Activated CD8-positive, alpha-beta memory T cell treated with anti-CD3 and anti-CD28 coated beads for 24 hours (primary cell): ENCODE data around the gene TCTN2.
A peak's percentile ranks its signal among the peaks of the same experiment; 100 is the strongest.

Experiments used
- DNase-seq: peaks from one replicate; pipeline ENCODE4 v3.0.0-alpha.2; 2020

Gene TCTN2

GRCh38 chr12:123690191-123690840 is 19.4 kb downstream of the TCTN2 start:
- no peak for DNase-seq

- DNase-seq = no peak
These were observed 25.3 kb downstream of the TCTN2 start for GRCh38 chr12:123696207-123696606.

- no peak for DNase-seq
These were observed 25.7 kb downstream of the TCTN2 start for GRCh38 chr12:123696646-123697045.

DNA sequence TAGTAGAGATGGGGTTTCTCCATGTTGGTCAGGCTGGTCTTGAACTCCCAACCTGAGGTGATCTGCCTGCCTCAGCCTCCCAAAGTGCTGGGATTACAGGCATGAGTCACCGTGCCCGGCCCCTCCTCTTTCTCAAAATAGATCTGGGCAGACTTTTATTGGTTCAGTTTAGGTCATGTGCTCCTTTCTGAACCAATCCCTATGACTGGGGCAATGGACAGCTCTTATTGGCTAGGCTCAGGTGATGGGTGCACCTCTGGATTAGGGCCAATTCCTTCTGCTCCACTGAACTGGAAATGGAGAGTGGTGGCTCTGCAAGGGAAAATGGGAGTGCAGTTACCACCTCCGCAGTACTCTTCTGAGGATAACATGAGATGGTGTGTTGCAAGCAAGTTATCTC is 35.0 kb downstream of the TCTN2 start:
- DNase-seq = no peak

DNA sequence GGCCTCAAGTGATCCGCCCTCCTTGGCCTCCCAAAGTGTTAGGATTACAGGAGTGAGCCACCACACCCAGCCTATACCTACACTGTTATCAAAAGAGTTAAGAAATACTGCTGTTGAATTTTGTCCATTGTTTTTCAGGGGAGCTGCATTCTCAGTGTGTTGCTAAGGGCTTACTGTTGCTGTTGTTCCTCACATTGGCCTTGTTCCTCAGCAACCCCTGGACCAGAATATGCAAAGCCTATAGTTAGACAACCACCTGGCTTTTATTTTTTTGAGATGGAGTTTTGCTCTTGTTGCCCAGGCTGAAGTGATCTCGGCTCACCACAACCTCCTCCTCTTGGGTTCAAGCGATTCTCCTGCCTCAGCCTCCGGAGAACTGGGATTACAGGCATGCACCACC is 36.6 kb downstream of the TCTN2 start:
- no peak for DNase-seq

DNA sequence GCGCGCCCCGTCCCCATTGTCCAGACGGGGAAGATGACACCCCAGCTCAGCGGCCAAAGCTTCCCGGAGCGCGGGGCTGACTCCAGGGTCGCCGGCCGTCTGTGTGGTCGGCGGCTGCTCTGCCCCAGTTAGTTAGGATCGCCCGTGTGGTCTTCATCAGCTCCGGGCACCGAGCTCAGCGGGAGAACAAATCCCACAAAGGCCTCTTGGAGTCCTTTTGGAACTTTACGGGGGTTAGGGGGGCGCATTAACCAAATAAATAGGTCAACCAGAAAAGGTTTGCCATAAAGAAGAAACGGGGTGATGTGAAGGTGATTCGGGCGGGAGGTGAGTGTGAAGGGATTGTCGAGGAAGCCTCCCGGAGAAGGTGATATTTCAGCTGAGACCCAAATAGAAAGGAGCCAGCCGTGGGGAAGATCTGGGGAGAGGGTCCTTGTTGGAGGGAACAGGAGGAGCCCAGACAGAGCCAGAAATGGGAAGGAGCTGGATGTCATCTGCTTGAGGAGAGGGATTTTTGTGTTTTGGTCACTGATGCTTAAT is 41.9 kb downstream of the TCTN2 start:
- peak; percentile 64 for DNase-seq

DNA sequence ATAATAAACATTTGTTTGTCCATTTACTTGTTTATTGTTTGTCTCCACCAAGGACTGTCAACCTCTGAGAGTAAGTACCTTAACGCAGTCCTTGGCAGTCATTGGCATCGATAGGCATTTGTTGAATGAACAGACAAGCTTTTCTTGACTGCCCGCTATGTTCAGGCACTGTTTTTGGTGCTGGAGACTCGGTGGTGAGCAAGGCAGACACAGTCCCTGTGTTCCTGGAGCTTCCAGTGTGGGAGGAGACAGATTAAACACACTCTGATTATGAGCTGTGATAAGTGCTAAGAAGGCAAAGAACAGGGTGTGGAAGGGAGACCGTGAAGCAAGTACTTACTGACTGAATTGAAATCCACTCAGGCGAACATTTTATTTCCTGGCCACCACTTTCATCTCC is 42.5 kb downstream of the TCTN2 start:
- DNase-seq = peak; percentile 60

GRCh38 chr12:123713823-123714585 is 43.1 kb downstream of the TCTN2 start:
- peak; percentile 70 for DNase-seq

DNA sequence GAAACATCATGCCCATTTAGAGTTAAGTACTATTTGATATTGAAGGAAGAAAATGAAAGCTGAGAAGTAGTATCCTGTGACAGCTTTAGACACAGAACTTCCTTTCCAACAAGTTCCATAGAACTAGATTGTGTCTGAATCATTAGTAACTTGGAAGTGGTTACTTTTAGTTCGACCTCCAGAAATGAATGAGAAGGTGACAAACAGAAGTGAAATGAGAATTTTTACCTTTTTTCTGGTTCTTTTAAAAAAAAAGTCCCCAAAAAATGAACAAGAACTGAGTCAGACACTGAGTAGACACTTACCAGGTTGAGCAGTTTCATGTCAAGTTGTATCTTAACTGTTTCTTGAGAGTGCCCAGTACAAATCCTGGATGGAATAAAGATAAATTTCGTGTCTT is 44.3 kb downstream of the TCTN2 start:
- no peak for DNase-seq

GRCh38 chr12:123717350-123717749 is 46.4 kb downstream of the TCTN2 start:
- DNase-seq = peak; percentile 5

- DNase-seq = no peak
These were observed 49.4 kb downstream of the TCTN2 start for GRCh38 chr12:123720141-123720814.

DNA sequence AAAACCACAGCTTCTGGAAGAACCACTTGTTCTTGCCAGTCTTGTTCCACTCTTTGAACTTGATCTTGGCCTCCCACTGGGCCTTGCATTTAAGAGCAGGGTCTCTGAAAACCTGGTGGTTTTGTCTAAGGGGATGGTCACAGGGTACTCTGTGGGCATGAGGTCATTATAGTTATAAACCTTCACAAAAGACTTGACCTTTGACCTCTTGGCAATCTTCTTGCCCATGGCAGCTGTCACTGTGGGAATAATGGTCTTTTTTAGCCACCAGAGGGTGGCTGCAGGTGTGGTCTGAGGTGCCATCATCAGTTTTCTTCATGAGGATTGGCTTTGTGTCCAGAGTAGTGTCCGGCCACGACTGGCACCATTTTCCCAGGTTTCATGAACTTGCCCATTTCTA is 50.3 kb downstream of the TCTN2 start:
- DNase-seq = peak; percentile 49

DNA sequence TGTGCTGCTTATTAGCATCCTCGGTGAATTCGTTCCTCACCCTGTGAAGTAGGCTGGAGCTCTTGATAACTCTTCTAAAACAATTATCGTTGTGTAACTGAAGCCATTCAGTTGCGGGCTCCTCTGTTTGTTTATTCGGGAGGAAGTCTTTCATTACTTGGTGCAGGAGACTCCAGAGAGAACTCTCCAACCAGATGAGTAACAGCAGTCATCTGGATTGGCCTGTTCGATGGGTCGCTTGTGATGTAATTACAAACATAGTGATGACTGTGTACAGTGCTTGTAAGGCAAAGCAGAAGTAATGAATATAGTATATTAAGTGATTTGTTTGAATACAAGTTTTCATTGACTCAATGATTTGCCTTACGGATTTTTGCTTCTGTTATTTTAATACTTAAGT is 52.1 kb downstream of the TCTN2 start:
- DNase-seq = no peak

GRCh38 chr12:123723765-123724164 is 52.9 kb downstream of the TCTN2 start:
- DNase-seq = no peak

DNA sequence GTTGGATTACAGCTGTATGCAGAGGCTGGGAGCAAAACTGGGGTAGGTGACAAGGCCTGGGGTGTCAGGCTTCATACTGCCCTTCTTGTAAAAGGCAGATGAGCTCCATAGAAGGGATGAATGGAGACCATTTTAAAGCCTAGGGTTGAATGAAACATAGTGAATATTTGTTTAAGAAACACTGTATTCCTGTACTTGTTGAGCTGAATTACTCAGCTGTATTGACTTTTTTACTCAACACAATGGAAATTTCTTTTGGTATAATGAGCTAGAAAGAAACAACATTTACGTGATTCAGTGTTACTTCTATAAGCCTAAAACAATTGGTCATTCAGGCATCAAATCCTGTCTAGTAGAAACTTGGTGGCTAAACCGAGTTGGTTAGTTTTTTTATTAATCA is 55.3 kb downstream of the TCTN2 start:
- no peak for DNase-seq

GRCh38 chr12:123726962-123727361 is 56.0 kb downstream of the TCTN2 start:
- DNase-seq = no peak

DNA sequence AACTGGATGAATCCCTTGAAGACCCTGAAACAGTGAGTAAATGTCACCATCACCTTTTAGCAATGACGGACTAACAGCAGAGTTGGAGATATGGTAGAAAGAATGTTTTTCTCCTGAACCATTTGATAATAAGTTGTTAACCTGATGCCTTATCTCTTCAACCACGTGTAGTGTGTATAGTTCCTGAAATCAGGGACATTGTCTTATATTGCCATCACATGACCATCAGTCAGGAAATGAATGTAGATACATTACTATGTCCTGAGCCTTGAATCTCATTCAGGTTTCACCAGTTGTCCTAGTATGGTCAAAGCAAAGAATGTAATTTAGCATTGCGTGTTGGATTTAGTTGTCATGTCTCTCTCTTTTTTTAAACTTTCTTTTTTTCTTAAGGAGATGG is 57.0 kb downstream of the TCTN2 start:
- DNase-seq = no peak

DNA sequence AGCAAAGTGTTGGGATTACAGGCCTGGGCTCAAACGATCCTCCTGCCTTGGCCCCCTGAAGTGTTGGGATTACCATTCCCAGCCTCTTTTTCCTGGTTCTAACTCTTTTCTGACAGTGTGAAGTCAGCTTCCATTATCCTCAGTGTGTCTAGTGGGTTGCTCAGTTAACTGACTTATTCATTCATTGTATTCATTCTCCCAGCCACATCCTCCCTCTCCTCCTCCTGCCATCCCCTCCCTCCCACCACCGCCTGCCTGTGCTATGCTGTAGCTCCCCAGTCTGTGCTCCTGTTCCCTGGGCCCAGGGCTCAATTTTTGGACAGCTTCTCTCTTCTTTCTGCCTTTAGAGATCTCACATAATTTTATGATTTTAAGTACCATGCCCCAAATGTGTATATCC is 60.7 kb downstream of the TCTN2 start:
- DNase-seq = no peak

DNA sequence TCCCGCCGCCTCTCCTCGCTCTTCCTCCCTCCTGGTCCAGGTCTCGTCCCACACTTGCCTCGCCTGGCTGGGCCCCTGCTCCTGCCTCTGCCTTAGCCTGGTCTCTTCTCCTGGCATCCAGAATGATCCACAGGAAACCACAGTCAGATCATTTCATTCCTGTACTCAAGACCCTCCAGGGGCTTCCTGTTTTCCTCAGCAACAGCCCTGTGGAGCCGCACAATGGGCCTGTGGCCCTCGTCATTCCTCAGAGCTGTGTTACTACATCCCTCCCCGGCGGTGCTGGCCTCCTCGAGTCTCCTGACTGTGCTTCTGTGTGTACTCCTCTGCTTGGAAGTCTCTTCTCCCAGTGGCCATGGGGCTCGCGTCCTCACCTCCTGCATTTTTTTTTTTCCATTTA is 61.3 kb downstream of the TCTN2 start:
- no peak for DNase-seq

DNA sequence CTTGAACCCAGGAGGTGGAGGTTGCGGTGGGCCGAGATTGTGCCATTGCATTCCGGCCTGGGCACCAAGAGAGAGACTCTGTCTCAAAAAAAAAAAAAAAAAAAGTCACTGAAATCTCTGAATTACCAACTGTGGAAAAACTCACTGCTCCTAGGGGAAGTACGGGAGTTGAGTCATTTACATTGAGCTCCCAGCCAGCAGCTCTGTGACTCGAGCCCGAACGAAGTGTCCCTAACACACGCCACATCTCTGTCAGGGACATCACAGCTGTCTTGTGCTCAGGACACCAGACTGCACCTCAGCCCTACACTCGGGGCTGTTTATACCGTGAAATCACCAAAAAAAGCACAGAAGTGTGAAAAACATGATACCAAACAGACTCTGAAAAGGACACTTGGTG is 62.3 kb downstream of the TCTN2 start:
- no peak for DNase-seq

- no peak for DNase-seq
These were observed 63.4 kb downstream of the TCTN2 start for GRCh38 chr12:123734268-123734667.

GRCh38 chr12:123741937-123742572 is 71.1 kb downstream of the TCTN2 start:
- DNase-seq = no peak

DNA sequence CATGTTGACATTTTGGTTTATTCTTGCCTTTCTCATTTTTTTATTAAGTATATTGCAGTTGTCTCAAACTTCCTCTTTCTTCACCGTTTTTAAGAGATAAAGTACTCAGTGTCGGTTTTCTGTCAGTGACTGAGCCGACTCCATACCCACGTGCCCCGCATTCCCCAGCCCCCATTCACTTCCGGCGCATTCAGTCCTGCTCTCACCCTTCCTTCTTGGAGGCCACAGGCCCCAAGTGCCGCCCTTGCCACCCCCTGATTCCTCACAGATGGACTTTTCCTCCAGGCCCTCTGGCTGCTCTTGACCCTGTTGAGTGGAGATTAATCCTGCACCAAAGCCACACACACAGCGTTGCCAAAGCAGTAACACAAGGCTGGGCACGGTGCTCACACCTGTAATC is 72.1 kb downstream of the TCTN2 start:
- DNase-seq = no peak
